Measurements from ENCODE around the gene KHSRP.

Gene KHSRP

DNA sequence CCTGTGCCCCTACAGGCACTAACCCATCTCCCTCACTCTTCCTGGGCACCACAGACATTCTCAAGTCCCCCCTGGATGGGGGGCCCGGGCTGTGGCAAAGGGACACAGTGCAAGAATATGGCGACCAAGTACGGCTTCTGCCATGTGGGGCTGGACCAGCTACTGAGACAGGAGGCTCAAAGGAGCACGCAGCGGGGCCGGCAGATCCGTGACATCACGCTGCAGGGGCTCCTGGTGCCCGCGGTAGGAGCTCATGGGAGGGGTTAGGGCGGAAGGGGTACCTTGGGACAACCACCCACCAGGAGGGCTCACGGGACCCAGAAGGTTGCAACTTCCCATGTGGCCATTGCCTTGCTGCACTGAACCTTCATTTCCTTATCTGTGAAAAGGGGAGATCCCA lies 28.3 kb downstream of the KHSRP start:
- no peak for ATAC-seq (ENCODE audit: low read depth)

DNA sequence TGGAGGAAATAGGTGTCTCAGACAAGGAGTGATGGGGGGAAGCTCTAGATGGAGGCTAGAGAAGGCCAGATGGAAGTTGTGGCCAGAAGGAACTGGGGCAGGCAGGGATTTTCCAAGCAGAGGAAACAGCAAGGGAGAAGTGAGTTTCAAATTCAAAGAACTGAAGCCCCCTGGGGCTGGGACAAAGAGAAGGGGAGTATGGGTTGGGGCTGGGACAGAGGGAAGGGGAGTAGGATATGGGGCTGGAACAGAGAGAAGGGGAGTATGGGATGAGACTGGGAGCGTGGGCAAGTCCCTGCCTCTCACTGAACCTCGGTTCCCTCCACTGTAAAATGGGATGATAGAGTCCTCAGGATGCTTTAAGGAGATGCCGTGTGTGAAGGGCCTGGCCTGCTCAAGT lies 29.8 kb downstream of the KHSRP start:
- TF ChIP-seq, protein P1, sequence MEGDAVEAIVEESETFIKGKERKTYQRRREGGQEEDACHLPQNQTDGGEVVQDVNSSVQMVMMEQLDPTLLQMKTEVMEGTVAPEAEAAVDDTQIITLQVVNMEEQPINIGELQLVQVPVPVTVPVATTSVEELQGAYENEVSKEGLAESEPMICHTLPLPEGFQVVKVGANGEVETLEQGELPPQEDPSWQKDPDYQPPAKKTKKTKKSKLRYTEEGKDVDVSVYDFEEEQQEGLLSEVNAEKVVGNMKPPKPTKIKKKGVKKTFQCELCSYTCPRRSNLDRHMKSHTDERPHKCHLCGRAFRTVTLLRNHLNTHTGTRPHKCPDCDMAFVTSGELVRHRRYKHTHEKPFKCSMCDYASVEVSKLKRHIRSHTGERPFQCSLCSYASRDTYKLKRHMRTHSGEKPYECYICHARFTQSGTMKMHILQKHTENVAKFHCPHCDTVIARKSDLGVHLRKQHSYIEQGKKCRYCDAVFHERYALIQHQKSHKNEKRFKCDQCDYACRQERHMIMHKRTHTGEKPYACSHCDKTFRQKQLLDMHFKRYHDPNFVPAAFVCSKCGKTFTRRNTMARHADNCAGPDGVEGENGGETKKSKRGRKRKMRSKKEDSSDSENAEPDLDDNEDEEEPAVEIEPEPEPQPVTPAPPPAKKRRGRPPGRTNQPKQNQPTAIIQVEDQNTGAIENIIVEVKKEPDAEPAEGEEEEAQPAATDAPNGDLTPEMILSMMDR (IDR thresholded peaks at IDR 0.05; ENCODE audit: poor library complexity, severe bottlenecking): no peak
- ATAC-seq (ENCODE audit: low read depth): no peak
- DNase-seq (ENCODE audit: low spot score): no peak
- Histone ChIP-seq H3K4me1 (ENCODE audit: insufficient read depth, poor library complexity, severe bottlenecking) (peaks cover 3% of the 10 kb centered on the region), H3K27ac (ENCODE audit: poor library complexity, severe bottlenecking) (no peak overlapping the region), H3K9me3 (ENCODE audit: severe bottlenecking) (no peaks in the 10 kb centered on the region), H3K36me3 (ENCODE audit: low read depth) (peaks cover 20% of the 10 kb centered on the region), H3K27me3 (ENCODE audit: insufficient read depth, poor library complexity, severe bottlenecking) (no peaks in the 10 kb centered on the region), H3K4me3 (ENCODE audit: severe bottlenecking) (no peak overlapping the region)

More for the DNA sequence above, 28.3 kb downstream of the KHSRP start:
- DNase-seq (ENCODE audit: low spot score): no peak
- H3K4me1 ChIP-seq (ENCODE audit: insufficient read depth, poor library complexity, severe bottlenecking): peaks cover 3% of the 10 kb centered on the region
- TF ChIP-seq, protein P1 (IDR thresholded peaks at IDR 0.05; ENCODE audit: poor library complexity, severe bottlenecking): no peak
- H3K27ac ChIP-seq (ENCODE audit: poor library complexity, severe bottlenecking): no peak overlapping the region
- no peaks in the 10 kb centered on the region for H3K9me3 ChIP-seq (ENCODE audit: severe bottlenecking)
- no peak overlapping the region for H3K4me3 ChIP-seq (ENCODE audit: severe bottlenecking)
- no peaks in the 10 kb centered on the region for H3K27me3 ChIP-seq (ENCODE audit: insufficient read depth, poor library complexity, severe bottlenecking)
- H3K36me3 ChIP-seq (ENCODE audit: low read depth): peaks cover 9% of the 10 kb centered on the region

DNA sequence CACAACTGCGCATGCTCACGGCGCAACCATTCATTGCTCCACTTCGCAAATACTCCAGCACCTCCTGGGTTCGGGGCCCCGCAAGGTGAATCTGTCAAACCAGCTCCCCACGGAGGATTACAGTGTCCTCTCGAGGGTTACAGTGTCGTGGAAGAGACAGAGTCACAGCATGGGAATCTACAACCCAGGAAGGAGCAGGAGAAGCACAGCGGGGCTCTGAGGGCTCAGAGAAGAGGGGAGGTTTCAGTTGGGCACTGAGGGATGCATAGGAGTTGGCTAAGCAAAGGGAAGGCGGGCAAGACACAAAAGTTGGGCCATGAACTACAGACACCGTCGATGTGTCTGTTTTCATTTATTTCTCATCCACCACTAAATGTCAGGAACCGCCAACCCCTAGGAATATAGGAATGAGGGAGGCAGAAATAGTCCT lies 30.6 kb downstream of the KHSRP start:
- ATAC-seq (ENCODE audit: low read depth): no peak
- H3K4me1 ChIP-seq (ENCODE audit: insufficient read depth, poor library complexity, severe bottlenecking): peaks cover 3% of the 10 kb centered on the region

DNA sequence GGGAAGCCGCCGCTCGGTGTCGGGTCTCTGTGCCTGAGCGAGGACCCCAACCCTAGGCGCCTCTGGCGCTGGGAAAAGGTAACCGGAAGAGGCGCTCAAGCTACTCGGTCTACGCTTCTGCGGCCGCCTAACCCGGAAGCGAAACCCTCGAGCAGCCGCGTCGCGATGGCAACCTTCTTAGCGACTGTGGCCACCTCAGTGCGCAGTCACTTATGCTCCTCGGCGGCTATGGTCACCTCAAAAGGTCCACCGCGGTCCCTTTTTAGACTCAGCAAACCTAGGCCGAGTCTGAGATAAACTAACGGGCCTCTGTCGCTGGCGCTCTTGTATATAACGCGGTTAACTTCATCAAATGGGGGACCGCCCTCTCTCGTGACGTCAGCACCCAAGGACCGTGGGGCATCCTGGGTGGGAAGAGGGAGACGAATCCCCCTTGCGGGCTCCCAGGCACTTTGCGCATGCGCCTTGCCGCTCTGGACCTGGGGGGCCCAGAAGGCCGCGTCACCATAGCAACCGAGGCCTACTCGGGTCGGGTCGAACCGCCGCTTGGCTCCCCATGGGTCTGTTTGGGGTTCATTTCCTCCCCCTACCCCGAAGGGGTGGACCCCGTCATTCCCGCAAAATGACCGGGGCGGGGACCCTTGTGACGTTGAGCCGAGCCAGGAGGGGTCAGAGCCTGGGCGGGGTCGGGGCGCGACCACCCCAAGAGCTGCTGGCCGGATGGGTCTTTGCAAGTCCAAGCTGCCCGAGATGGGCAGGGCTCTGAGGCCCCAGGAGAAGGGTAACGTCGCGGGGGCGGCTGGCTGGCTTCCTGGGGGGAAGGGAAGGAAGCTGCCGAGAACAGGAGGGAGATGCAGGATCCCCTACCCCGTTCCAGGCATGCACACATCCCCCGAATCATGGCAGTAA lies 31.3 kb downstream of the KHSRP start, which contains the start of gene GTF2F1:
TSS of gene GTF2F1 (minus strand) at position 91 of the 909 bp plus-strand sequence. CDS start 169 bp downstream, outside the sequence.
- no peaks in the 10 kb centered on the region for H3K9me3 ChIP-seq (ENCODE audit: severe bottlenecking)
- ATAC-seq (ENCODE audit: low read depth) (peak; percentile 90), DNase-seq (ENCODE audit: low spot score) (peak; percentile 90)
- no peaks in the 10 kb centered on the region for H3K27me3 ChIP-seq (ENCODE audit: insufficient read depth, poor library complexity, severe bottlenecking)
- peaks cover 35% of the 10 kb centered on the region for H3K36me3 ChIP-seq (ENCODE audit: low read depth)
- peak within 1 kb of the TSS; percentile 87 for H3K4me3 ChIP-seq (ENCODE audit: severe bottlenecking)
- peaks cover 3% of the 10 kb centered on the region for H3K4me1 ChIP-seq (ENCODE audit: insufficient read depth, poor library complexity, severe bottlenecking)
- TF ChIP-seq, protein P1 (IDR thresholded peaks at IDR 0.05; ENCODE audit: poor library complexity, severe bottlenecking): no peak
- H3K27ac ChIP-seq (ENCODE audit: poor library complexity, severe bottlenecking): peak within 1 kb of the TSS; percentile 68

More for the DNA sequence above, 30.6 kb downstream of the KHSRP start:
- Histone ChIP-seq H3K4me3 (ENCODE audit: severe bottlenecking) (peak overlapping the region; percentile 87), H3K9me3 (ENCODE audit: severe bottlenecking) (no peaks in the 10 kb centered on the region), H3K27me3 (ENCODE audit: insufficient read depth, poor library complexity, severe bottlenecking) (no peaks in the 10 kb centered on the region), H3K27ac (ENCODE audit: poor library complexity, severe bottlenecking) (peak overlapping the region; percentile 68), H3K36me3 (ENCODE audit: low read depth) (peaks cover 29% of the 10 kb centered on the region)
- no peak for DNase-seq (ENCODE audit: low spot score)
- TF ChIP-seq, protein P1 (IDR thresholded peaks at IDR 0.05; ENCODE audit: poor library complexity, severe bottlenecking): no peak

Measured in RWPE2 (cell line).